Endodermal cell (in vitro differentiated cells): Measurements from ENCODE around the gene LAYN. TPM values are rescaled to one million over a fixed set of nuclear protein-coding genes. Genes with fewer than 3 reads are reported as not detected.
A peak's percentile ranks its signal among the peaks of the same experiment; 100 is the strongest.

Experiments used
- DNase-seq: peaks from one replicate; pipeline ENCODE4 v3.0.0-alpha.2; 2017
- H3K27ac ChIP-seq: 2 replicates; pipeline ENCODE4 v1.5.1; 2013; ENCODE audit warnings: mild to moderate bottlenecking, low read depth, low read length, moderate library complexity
- H3K27me3 ChIP-seq: 2 replicates; pipeline ENCODE4 v1.6.1; 2013; ENCODE audit warnings: mild to moderate bottlenecking, low read length, moderate library complexity; ENCODE audit not compliant: insufficient read depth, control insufficient read depth, poor library complexity, severe bottlenecking
- H3K36me3 ChIP-seq: 2 replicates; pipeline ENCODE4 v1.7.0; 2013; ENCODE audit warnings: mild to moderate bottlenecking, low read length, moderate library complexity; ENCODE audit not compliant: control insufficient read depth, insufficient read depth
- H3K4me1 ChIP-seq: one replicate; pipeline ENCODE4 v1.7.0; 2013; ENCODE audit warnings: low read length; ENCODE audit not compliant: control insufficient read depth, insufficient read depth
- H3K4me3 ChIP-seq: 2 replicates; pipeline ENCODE4 v1.5.1; 2013; ENCODE audit warnings: mild to moderate bottlenecking, low read length, moderate library complexity
- H3K9ac ChIP-seq: 2 replicates; pipeline ENCODE4 v1.6.1; 2013; ENCODE audit warnings: mild to moderate bottlenecking, low read length, moderate library complexity; ENCODE audit not compliant: poor library complexity, severe bottlenecking; ENCODE audit errors: extremely low read depth
- H3K9me3 ChIP-seq: 2 replicates; pipeline ENCODE4 v1.6.1; 2013; ENCODE audit warnings: mild to moderate bottlenecking, low read length, moderate library complexity; ENCODE audit not compliant: control insufficient read depth
- H3K27ac Mint-ChIP-seq: 2 replicates; pipeline ENCODE4 v1.8.0; 2020; ENCODE audit warnings: mixed read lengths
- H3K27me3 Mint-ChIP-seq: 2 replicates; pipeline ENCODE4 v1.8.0; 2021; ENCODE audit warnings: mild to moderate bottlenecking, mixed read lengths; ENCODE audit not compliant: insufficient read depth
- H3K36me3 Mint-ChIP-seq: 2 replicates; pipeline ENCODE4 v1.8.0; 2020; ENCODE audit warnings: low read depth, mixed read lengths
- H3K4me1 Mint-ChIP-seq: 2 replicates; pipeline ENCODE4 v1.8.0; 2020; ENCODE audit warnings: mixed read lengths
- H3K4me3 Mint-ChIP-seq: 2 replicates; pipeline ENCODE4 v1.8.0; 2020; ENCODE audit warnings: mild to moderate bottlenecking, moderate library complexity, mixed read lengths
- H3K9me3 Mint-ChIP-seq: 2 replicates; pipeline ENCODE4 v1.8.0; 2020; ENCODE audit warnings: mild to moderate bottlenecking, mixed read lengths
- WGBS, 2 experiments: methylation state at CpG; one replicate each; pipeline versions ENCODE4 v1.1.5 to v1.1.7; 2013; ENCODE audit warnings: missing lambda C conversion rate in 2 of 2, mixed read lengths in 1 of 2; ENCODE audit not compliant: insufficient coverage in 1 of 2, insufficient read length in 1 of 2; 5-methylcytosine and 5-hydroxymethylcytosine counted together
- total RNA-seq, 2 donors: library from RNA; stranded (reverse); fragmentation: NEBNext Ultra II Directional in 1 of 2; extraction: Animal tissue kit (Norgen Biotek cat#: 25700) in 1 of 2; gene quantifications; 2 replicates in 1 of 2; 3 replicates in 1 of 2; pipeline ENCODE4 v1.2.1, GENCODE V29; 2021
- TF ChIP-seq, protein P1 (sequence below): fragments of 200-600 bp; sonication (generic); conservative IDR thresholded peaks from 2 replicates; pipeline ENCODE4 v1.5.0; 2021; ENCODE audit warnings: antibody characterized with exemption, mild to moderate bottlenecking

LAYN gene
- total RNA-seq, 2 donors from 2014 or later: 1.1 to 1.5 TPM

DNA sequence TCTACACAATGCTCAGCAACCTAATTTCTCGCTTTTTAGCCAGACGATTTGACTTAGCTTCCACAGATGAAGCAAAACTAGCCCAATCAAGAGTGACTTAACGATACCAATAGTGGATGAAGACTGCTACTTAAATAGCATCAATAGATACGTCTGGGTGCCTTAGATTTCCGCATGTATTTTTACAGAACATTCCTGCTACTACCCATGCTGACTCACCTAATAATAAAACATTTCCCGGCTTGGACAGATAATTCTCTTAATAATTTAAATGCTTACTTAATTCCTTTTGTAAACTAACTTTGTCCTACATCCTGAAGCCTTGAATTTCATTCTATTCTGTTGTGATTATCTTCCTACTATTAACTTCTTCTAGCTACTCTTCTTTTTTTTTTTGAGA lies 5.2 kb upstream of the LAYN start:
- no peak for DNase-seq
- Histone ChIP-seq H3K9me3 (peaks cover 6% of the 10 kb centered on the region), H3K36me3 (no peaks in the 10 kb centered on the region), H3K4me1 (no peaks in the 10 kb centered on the region), H3K27me3 (peaks cover 59% of the 10 kb centered on the region), H3K27ac (no peak overlapping the region), H3K9ac (no peak overlapping the region), H3K4me3 (no peak overlapping the region)
- Mint-ChIP-seq H3K27ac (no peak overlapping the region), H3K9me3 (no peaks in the 10 kb centered on the region), H3K27me3 (peaks cover 65% of the 10 kb centered on the region), H3K4me1 (peaks cover 11% of the 10 kb centered on the region), H3K36me3 (no peaks in the 10 kb centered on the region), H3K4me3 (no peak overlapping the region)
- TF ChIP-seq, protein P1, sequence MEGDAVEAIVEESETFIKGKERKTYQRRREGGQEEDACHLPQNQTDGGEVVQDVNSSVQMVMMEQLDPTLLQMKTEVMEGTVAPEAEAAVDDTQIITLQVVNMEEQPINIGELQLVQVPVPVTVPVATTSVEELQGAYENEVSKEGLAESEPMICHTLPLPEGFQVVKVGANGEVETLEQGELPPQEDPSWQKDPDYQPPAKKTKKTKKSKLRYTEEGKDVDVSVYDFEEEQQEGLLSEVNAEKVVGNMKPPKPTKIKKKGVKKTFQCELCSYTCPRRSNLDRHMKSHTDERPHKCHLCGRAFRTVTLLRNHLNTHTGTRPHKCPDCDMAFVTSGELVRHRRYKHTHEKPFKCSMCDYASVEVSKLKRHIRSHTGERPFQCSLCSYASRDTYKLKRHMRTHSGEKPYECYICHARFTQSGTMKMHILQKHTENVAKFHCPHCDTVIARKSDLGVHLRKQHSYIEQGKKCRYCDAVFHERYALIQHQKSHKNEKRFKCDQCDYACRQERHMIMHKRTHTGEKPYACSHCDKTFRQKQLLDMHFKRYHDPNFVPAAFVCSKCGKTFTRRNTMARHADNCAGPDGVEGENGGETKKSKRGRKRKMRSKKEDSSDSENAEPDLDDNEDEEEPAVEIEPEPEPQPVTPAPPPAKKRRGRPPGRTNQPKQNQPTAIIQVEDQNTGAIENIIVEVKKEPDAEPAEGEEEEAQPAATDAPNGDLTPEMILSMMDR: no peak
- WGBS, 2 experiments: 91% methylated on average over 6 of the region's 6 CpGs

DNA sequence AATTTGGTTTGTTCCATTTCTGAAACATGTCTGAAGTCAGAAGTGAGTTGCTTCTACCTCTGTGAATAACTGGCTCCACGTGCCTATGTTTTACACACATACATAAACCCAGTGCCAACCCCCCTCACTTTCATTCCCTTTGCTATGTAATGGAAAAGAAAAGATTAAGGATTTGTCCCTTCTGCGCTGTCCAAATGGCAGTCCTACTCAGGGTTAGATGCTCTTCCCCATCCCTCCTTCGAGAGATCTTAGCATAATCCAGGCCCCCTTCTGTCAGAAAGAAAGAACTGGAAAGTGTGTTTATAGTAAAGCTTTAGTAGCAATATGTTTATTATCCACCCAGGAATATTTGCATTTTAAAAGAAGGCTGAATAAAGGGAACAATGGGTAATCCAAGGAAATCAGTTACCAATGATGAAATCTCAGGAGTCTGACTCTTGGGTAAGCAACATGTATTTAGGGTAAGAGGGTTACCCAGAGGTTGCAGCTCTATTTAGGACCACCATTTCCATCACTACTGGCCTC lies 3.1 kb upstream of the LAYN start:
- no peaks in the 10 kb centered on the region for H3K4me1 ChIP-seq
- 65% methylated on average over 3 of the region's 3 CpGs; no CpG with 5 or more reads in 1 of the 2 experiments for WGBS, 2 experiments
- H3K4me1 Mint-ChIP-seq: peaks cover 21% of the 10 kb centered on the region
- no peak overlapping the region for H3K27ac ChIP-seq
- H3K36me3 ChIP-seq: no peaks in the 10 kb centered on the region
- peaks cover 6% of the 10 kb centered on the region for H3K9me3 ChIP-seq
- TF ChIP-seq, protein P1: peak; percentile 13
- no peaks in the 10 kb centered on the region for H3K9me3 Mint-ChIP-seq
- no peaks in the 10 kb centered on the region for H3K36me3 Mint-ChIP-seq
- H3K27me3 Mint-ChIP-seq: peaks cover 82% of the 10 kb centered on the region
- no peak overlapping the region for H3K4me3 Mint-ChIP-seq
- H3K4me3 ChIP-seq: no peak overlapping the region
- H3K9ac ChIP-seq: no peak overlapping the region
- H3K27ac Mint-ChIP-seq: no peak overlapping the region
- H3K27me3 ChIP-seq: peaks cover 80% of the 10 kb centered on the region
- DNase-seq: no peak

DNA sequence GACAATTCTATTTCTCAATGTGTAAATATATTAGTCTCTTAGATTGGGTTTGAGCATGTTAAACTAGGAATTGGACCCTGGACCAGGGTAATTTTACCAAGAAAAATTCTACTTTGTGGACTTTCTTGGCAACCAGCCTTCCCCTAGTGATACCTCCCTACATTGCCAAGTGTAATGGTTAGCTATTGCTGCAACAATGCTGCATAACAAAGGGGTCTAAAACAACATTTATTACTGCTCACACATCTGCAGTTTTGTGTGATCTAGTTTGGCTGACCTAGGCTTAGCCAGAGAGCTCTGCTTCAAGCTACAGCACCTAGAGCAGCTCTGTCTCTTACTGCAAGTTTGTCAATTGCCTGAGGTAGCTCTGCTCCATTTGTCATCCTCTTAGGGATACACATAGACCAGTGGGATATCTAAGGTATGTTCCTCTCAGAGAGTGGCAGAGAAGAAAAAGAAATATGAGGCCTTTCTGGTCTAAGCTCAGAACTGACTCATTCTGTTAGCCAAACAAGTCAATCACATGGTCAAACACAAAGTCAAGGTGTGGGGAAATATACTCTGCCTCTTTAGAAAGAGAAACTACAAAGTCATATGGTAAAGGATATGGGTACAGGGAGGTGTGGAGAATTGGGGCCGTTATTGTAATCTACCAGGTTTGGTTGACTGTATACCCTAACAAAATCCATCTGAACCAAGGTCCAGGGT lies 2.0 kb upstream of the LAYN start:
- TF ChIP-seq, protein P1: no peak
- no peaks in the 10 kb centered on the region for H3K36me3 Mint-ChIP-seq
- peaks cover 21% of the 10 kb centered on the region for H3K4me1 Mint-ChIP-seq
- WGBS, 2 experiments: 88% methylated on average over 1 of the region's 1 CpG; no CpG with 5 or more reads in 1 of the 2 experiments
- Histone ChIP-seq H3K9ac (no peak overlapping the region), H3K36me3 (no peaks in the 10 kb centered on the region), H3K27ac (no peak overlapping the region), H3K27me3 (peaks cover 92% of the 10 kb centered on the region), H3K4me3 (no peak overlapping the region), H3K4me1 (no peaks in the 10 kb centered on the region), H3K9me3 (peaks cover 6% of the 10 kb centered on the region)
- H3K4me3 Mint-ChIP-seq: no peak overlapping the region
- no peak for DNase-seq
- no peaks in the 10 kb centered on the region for H3K9me3 Mint-ChIP-seq
- no peak overlapping the region for H3K27ac Mint-ChIP-seq
- peaks cover 94% of the 10 kb centered on the region for H3K27me3 Mint-ChIP-seq
